HG02870 (cell line): ENCODE results near the gene RPL31.

Source experiments
- ATAC-seq: cut with Tn5 transposase; IDR thresholded peaks from one replicate; pipeline ENCODE4 v1.9.1; 2021; ENCODE audit warnings: mild to moderate bottlenecking, moderate library complexity; ENCODE audit not compliant: unreplicated experiment

The RPL31 gene

DNA sequence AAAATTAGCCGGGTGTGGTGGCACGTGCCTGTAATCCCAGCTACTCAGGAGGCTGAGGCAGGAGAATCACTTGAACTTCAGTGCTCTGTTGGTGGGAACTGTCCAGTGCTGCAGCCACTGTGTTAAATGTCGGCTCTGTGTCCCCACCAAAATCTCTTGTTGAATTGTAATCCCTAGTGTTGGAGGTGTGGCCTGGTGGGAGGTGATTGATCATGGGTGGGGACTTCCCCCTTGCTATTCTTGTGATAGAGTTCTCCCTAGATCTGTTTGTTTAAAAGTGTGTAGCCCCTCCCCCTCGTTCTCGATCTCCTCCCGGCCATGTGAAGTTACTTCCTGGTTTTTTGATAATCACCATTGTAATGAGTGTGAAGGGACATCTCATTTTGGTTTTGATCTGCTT, 9.8 kb upstream of the RPL31 start:
- no peak for ATAC-seq

DNA sequence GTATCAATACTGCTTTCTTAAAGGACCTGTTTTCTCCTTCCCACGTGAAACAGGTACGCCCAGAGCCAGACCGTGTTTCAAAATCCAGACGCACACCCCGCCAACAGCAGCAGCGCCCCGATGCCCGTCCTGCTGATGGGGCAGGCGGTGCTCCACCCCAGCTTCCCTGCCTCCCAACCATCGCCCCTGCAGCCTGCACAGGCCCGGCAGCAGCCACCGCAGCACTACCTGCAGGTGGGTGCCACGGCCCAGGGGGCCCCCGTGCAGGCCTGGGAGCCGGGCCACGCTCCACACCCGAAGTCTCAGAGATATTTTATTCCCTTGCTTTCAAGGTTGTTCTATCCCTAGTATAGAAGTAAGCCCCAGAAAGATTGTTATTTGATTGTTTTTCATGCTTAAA, 8.8 kb upstream of the RPL31 start:
- ATAC-seq, result no peak

DNA sequence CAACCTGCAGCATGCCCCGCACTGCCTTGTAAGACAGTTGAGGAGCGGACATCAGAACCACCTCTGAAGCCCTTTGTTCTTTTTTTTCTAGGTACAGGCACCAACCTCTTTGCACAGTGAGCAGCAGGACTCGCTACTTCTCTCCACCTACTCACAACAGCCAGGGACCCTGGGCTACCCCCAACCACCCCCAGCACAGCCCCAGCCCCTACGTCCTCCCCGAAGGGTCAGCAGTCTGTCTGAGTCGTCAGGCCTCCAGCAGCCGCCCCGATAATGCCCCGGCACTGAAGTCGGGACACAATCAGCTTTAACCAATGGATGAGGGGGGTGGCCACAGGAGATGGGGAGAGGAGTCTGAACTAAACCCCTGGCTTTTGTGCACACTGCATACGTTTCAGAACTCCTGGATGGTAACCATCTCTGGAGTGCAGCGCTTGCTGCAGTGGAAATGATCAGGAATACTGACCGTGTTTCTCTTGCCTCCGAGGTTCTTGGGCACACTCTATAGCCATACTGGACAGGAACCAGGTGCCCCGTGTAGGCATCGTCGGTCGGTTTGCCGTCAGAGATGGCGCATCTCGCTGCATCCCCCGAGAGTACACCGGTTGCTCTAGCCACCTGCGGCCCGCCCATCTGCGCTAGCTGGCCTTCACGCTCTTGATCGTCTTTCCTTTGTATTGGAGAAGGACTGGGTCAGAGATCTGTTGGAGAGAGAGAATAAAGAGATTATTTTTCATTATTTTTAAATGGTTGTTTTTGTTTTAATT, 6.6 kb upstream of the RPL31 start:
- no peak for ATAC-seq

DNA sequence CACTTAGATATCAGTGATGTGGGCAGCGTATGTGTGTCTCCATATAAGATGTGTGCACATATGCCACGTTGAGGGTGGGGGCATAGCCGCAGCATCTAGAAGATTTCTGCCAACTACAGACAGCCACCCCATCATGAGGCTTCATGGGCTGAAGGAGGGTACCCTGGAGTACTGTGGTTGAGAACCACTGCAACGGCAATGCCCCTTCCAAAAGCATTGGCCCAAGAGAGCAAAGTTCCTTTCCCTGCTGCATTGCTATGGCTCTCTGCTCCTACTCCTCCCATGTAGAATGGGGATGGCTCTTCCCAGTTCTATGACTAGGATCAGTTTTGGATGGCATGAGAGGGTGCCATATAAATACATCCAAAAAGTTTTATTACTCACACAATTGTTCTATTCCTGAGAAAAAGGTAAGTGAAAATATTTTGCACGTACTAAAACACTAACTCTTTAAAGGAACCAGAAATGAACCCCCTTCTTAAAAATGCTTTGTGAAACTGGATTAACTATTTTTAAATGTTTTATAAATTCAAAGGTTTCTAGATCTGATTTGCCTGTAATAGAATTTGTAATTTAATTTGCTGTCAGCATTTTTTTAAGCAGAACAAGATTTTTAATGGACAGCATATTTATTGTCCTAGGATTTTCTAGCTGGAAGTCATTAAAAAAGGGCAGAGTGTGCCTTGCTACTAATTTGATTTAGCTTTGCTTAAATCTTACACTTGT, 4.4 kb upstream of the RPL31 start:
- ATAC-seq, result no peak

DNA sequence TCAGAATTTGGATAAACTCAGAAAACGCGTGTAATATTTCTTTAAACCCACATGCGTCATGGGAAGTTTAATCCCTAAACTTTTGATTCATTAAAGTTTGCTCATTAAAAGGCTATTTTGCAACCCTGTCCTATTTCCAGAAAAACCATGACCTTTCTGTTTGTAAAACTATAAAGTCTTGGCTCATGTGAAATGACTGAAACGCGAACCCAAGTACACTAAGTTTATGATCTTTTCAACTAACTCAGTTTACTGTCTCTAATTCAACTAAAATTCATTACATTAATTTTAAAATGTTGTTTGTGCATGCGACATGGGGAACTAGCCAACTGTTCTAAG, 3.9 kb upstream of the RPL31 start:
- no peak for ATAC-seq

DNA sequence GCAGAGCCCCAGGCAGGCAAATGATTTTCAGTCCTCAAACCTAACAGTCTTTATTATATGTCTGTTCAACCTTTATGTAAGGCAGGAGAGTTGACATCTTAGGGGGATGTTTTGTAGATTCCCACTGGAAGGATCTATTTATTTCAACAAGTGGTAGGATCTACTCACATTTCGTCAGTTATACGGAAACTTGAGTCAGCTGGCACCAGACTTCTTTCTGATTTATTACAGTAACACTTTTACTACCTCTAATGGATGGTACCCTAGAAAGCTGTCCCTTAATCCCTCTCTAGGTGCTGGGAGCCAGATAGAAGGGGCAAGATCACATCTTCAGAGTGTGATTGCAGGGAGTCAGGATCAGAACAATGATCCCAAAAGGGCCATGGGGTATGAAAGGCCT, 2.1 kb upstream of the RPL31 start:
- ATAC-seq, result no peak

DNA sequence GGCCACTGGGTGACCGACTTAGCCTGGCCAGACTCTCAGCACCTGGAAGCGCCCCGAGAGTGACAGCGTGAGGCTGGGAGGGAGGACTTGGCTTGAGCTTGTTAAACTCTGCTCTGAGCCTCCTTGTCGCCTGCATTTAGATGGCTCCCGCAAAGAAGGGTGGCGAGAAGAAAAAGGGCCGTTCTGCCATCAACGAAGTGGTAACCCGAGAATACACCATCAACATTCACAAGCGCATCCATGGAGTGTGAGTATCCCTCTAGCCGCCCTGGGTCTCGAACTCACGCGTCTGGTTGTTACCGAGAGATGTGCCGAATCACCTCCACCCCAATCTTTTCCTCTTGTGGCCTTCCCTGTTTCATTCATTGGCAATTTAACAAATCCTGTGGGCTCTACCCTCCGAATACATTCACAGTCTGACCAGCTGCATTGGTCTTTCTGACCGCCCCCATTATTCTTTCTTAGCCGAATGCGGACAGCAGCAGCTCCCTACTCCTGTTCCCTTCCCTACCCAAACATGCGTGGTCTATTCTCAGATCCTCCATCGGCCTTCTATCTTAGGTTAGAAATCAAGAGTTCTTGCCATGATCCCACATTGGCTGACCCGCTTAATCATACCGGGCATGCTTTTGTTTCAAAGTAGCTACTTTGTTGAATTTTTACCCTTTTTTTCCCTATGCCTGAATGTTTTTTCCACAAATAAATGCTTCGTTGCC, 631 bp downstream of the RPL31 start:
- no peak for ATAC-seq

DNA sequence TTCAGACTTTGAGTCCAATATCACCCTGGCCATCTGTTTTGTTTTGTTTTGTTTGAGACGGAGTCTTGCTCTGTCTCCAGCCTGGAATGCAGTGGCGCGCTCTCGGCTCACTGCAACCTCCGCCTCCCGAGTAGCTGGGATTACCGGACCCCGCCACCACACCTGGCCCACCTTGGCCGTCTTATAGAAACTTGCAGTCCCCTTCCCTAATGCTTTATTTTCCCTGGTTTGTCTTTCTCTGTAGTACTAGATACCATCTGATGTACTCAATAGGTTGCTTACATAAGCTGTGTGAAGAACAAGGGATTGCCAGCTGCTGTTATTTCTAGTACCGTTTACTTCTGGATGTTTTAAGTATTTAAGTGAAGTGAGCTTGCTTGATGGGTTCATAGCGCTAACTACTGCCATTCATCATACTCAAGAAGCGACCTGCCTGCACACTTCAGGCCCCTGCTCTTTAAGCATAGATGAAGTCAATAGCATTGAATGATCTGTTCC, 1.2 kb downstream of the RPL31 start:
- no peak for ATAC-seq

DNA sequence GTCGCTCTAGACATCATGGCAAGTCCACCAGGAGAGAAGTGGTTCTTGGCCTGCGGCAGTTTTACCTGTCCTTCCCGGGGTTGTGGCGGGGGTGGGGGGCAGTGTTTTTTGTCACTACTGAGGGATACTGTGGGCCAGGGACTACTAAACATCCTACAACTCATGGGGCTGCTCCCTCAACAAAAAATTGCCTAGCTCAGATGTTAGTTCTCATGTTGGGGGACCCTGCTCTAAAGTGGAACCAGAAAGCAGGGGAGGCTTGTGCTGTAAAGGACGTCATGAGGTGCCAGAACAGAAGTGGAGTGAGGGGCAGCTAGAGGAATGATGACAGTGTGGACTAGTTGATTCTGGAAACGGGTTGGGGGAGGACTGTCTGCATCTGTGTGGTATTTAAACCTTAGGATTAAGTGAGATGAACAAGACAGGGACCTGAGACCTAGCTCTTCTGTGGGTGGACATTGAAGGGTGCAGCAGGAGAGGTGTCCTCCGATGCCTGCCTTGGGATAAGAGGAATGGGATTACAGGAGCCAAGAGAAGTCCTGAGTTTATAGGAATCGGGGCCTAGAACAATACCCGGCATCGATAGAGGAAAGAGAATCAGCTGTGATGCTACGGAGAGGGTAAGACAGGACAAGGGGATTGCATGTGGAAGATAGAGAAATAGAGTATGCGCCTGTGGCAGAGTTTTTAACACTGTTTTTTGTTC, 2.7 kb downstream of the RPL31 start:
- no peak for ATAC-seq

DNA sequence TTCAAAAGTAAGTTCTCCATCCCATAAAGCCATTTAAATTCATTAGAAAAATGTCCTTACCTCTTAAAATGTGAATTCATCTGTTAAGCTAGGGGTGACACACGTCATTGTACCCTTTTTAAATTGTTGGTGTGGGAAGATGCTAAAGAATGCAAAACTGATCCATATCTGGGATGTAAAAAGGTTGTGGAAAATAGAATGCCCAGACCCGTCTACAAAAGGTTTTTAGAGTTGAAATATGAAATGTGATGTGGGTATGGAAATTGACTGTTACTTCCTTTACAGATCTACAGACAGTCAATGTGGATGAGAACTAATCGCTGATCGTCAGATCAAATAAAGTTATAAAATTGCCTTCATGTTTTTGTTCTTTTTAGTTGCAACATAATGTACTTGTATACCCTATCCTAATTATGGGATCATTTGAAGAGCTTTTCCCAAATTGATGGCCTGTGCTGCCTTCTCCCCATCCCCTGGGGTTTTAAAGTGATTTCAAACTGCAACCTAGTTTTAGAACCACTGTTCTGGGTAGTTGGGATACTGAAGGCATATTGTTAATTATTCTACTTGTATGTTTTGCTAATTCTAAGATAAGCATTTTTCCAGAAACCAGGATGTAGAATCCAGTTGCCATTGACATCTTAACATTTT, 4.1 kb downstream of the RPL31 start:
- no peak for ATAC-seq

DNA sequence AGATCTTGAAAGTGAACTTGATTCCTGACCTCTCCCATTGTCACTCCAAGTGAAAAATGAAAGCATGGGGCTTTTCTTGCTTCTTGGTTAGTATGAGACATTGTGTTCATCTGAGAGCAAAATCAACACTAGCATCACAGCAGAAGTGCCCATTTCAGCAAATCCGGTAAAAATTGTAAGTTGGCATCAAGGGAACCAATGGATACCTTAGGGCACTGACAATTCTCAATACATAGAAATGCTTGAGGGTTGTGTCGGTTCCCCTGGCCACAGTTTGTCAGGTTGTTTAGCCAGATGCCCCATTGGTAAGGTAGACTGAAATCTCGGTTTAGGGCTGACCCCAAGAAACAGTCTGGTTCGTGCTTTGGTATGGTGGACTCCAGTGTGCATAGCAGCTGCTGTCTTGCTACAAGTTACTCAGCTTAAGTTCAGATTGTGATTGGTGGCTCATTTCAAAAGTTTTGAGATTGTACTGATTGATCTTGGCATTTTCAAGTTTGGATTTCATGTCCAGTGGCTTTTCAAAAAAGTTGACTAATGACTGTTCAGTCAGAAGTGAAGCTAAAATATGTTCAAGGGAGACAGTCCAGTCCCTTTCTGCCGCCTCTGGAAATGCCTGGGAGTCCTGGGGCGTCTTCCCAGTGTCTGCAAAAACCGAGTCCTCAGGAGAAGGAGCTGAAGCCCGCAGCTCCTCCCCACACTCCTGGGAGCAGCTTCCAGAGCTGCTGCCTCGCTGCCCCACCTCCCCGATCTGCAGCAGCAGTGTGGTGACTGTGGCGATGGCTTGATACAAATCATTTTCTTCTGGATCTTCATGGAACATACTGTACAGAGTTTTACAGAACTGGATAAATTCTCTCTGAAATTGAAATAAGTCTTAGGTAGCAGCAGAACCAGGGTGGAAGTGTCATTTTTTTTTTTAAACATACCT, 5.6 kb downstream of the RPL31 start:
- ATAC-seq, result no peak

DNA sequence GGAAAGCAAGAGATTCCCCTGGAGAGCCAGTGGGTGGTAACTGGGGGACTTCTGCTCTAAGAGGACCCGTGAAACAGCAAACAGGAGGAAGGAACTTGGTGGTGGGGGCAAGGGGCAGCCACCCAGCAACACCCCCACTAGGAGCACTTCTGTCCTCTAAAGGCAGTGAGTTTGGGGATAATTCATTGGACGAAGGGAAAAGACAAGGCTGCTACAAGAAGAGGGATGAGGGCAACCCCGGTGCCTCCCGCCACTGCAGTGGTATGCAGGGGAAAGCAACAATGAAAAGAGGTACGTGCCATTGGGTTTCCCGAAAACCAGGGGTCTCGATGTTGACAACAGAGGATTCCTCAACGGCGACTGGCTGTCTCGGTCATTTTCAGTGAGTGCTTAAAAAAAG, 9.1 kb downstream of the RPL31 start:
- no peak for ATAC-seq

DNA sequence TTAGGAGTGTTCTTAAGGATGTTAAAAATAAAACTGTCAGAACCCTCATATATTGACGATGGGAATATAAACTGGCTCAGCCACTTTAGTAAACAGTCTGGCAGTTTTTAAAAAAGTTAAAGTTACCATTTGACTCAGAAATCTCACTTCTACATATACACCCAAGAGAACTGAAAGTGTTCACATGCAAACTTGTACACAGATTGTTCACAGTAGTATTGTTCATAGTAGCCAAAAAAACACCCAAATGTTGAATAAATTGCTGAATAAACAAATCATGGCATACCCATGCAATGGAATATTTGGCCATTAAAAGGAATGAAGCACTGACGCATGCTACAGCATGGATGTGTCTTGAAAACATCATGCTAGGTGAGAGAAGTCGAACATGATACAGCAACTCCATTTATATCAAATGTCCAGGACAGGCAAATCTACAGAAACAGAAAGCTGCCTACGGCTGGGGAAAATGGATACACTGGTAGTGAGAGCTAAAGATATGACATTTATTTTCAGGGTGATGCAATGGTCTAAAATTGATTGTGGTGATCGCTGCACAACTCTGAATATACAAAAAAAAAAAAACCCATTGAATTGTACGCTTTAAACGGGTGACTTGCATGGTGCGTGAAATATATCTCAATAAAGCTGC, 10.1 kb downstream of the RPL31 start:
- ATAC-seq, result peak; percentile 86

DNA sequence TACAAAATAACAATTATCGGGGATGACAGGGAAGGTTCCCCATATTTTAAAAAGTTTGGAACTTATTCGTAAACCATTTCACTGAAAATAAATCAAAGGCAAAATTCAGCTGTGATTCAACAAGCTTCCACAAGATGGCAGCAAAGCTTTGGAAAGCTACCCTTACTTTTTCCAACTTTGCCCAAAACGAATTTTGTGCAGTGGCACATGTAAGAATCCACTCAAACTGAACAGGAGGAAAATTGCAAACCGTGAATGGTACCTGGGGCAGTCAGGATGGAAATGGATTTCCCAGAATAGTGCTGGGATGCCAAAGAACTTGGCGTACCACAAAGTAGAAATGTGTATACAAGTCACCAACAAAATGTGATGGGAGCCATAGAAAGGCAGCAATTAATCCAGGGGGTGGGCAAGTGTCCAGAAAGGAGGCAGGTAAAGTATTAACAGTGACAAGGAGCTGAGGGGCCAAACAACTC, 10.7 kb downstream of the RPL31 start:
- no peak for ATAC-seq

DNA sequence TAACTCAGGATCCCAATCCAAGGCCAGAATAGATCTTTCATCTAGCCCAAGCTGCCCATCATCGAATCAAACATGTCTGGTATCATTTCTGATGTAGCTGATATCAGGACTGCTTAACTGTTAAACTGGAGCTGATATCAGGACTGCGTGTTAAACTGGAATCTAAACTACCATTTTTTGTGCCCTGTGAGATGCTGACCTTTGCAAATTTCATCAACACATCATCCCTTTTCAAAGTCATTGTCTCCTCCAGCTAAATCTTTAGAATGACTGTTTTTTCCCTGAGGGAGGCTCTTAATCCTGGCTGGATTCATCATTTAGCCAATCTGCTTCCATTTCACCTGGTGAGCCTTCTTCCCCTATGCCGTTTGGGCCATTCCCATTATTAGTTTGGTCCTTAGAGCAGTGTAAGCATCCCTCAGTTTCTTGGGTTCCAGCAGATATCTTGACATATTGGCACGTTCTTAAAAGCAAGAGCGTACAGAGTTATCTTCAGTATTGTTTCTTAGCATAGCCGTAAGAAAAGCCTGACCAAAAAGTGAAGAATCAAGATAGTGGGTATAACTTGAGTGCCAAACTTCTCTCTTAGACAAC, 12.3 kb downstream of the RPL31 start:
- ATAC-seq, result no peak

DNA sequence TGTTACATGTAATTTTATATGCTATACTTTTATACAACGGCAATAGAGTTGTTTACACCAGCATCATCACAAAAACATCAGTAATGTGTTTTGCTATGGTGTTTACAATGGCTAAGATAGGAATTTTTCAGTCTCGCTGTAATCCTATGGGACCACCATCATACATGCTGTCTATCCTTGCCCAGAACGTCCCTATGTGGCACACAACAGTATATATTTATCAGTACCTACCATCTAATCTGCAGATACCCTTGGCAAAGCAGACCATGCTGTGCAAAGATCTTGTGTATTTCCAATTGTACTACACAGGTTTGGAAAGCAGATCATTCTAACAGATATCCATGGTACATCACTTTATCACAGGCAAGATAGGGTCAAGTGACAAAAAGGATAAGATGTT, 15.3 kb downstream of the RPL31 start:
- no peak for ATAC-seq

DNA sequence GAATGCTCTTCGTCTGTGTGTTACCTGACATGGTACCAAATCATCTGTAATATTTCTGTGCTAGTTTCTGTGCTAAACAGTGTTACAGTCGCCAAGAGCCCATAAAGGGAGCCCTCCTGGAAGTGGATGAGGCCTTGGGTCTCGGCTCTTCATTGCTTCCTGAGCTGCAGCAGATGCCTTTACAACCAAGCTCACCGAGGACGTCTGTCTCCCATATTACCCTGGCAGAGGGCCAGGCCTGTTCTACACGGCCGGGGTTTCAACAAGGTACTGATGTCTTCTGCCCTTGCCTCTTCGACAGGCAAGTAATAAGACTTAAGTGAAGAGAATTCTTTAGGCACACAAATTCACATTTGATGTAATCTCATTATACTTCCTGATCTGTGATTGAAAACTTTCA, 16.8 kb downstream of the RPL31 start:
- ATAC-seq, result no peak

DNA sequence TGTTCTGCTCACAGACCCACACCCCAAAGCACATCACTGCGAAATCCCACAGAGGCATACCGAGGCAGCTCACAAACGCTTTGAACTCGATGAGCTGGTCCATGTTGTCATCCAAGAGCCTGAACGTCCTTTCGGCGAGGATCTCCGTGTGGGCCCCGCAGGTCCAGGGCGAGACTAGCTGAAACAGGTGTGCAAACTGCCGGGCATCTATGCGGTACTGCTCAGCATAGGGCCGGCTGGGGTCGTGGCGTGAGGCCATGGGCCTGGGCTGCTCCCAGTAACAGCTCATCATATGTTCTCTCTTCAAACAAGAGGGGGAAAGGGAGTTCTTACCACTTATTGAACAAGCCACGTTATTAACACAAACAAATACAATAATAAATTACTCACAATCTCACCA, 20.1 kb downstream of the RPL31 start:
- ATAC-seq, result no peak
